Measurements from ENCODE around the gene FAM163B. TPM values are rescaled to one million over a fixed set of nuclear protein-coding genes. Genes with fewer than 3 reads are reported as not detected.
A peak's percentile ranks its signal among the peaks of the same experiment; 100 is the strongest.

Gene FAM163B
- not detected for total RNA-seq

GRCh38 chr9:133609311-133610098, at the start of gene FAM163B:
Gene FAM163B, minus strand, starts transcription at chr9:133609389. Its CDS starts 29,166 bp downstream, at chr9:133580223.
- H3K27ac ChIP-seq, result no peak within 1 kb of the TSS
- TF ChIP-seq CTCF (IDR thresholded peaks at IDR 0.05), result no peak
- H3K9me3 ChIP-seq, result no peaks in the 10 kb centered on the region
- DNase-seq (ENCODE audit: low spot score) (no peak), ATAC-seq (ENCODE audit: insufficient number of reproducible peaks, low FRiP score, low read depth) (peak; percentile 17)
- no peak within 1 kb of the TSS for H3K4me3 ChIP-seq
- no peaks in the 10 kb centered on the region for H3K27me3 ChIP-seq (replicated peaks; ENCODE audit: insufficient read depth)
- H3K36me3 ChIP-seq, result no peaks in the 10 kb centered on the region
- H3K4me1 ChIP-seq (ENCODE audit: control insufficient read depth in 1 of 2, low read depth in 2 of 2), result no peaks in the 10 kb centered on the region

- TF ChIP-seq CTCF (IDR thresholded peaks at IDR 0.05), result no peak
- DNase-seq (ENCODE audit: low spot score) (no peak), ATAC-seq (ENCODE audit: insufficient number of reproducible peaks, low FRiP score, low read depth) (no peak)
- no peaks in the 10 kb centered on the region for H3K9me3 ChIP-seq
- no peak overlapping the region for H3K27ac ChIP-seq
- H3K4me3 ChIP-seq, result no peak overlapping the region
- no peaks in the 10 kb centered on the region for H3K27me3 ChIP-seq (replicated peaks; ENCODE audit: insufficient read depth)
- H3K36me3 ChIP-seq, result no peaks in the 10 kb centered on the region
- H3K4me1 ChIP-seq (ENCODE audit: control insufficient read depth in 1 of 2, low read depth in 2 of 2), result peaks cover 0 to 14% of the 10 kb centered on the region in 2 donors
These were observed 48.0 kb upstream of the FAM163B start for GRCh38 chr9:133657120-133657661.

- H3K4me1 ChIP-seq (ENCODE audit: control insufficient read depth in 1 of 2, low read depth in 2 of 2), result peaks cover 0 to 14% of the 10 kb centered on the region in 2 donors
- no peaks in the 10 kb centered on the region for H3K27me3 ChIP-seq (replicated peaks; ENCODE audit: insufficient read depth)
- H3K9me3 ChIP-seq, result no peaks in the 10 kb centered on the region
- H3K36me3 ChIP-seq, result no peaks in the 10 kb centered on the region
- no peak for TF ChIP-seq CTCF (IDR thresholded peaks at IDR 0.05)
- H3K4me3 ChIP-seq, result no peak overlapping the region
- no peak for DNase-seq (ENCODE audit: low spot score)
- no peak overlapping the region for H3K27ac ChIP-seq
- no peak for ATAC-seq (ENCODE audit: insufficient number of reproducible peaks, low FRiP score, low read depth)
These were observed 47.3 kb upstream of the FAM163B start for GRCh38 chr9:133656211-133657119.

GRCh38 chr9:133655701-133656100, 46.5 kb upstream of the FAM163B start:
- H3K27ac ChIP-seq, result no peak overlapping the region
- no peak for TF ChIP-seq CTCF (IDR thresholded peaks at IDR 0.05)
- H3K9me3 ChIP-seq, result no peaks in the 10 kb centered on the region
- no peak overlapping the region for H3K4me3 ChIP-seq
- H3K4me1 ChIP-seq (ENCODE audit: control insufficient read depth in 1 of 2, low read depth in 2 of 2), result peaks cover 0 to 14% of the 10 kb centered on the region in 2 donors
- ATAC-seq (ENCODE audit: insufficient number of reproducible peaks, low FRiP score, low read depth), result no peak
- no peaks in the 10 kb centered on the region for H3K27me3 ChIP-seq (replicated peaks; ENCODE audit: insufficient read depth)
- no peak for DNase-seq (ENCODE audit: low spot score)
- H3K36me3 ChIP-seq, result no peaks in the 10 kb centered on the region
